OCI-LY7 (cell line): ENCODE measurements around the gene FNTB. TPM values are rescaled to one million over a fixed set of nuclear protein-coding genes. Genes with fewer than 3 reads are reported as not detected.

Experiments used
- BruUV-seq: library from RNA; stranded (reverse); fragments of 400-500 nt; replicated peaks from 2 replicates; lab custom pipeline; 2021; lab: Mats Ljungman, UMichigan
- CTCF ChIA-PET: fragments of 300-600 bp; sonication (Branson Sonifier 250); formaldehyde crosslinking; loops from one replicate; lab custom pipeline; 2022; ENCODE audit warnings: antibody characterized with exemption; ENCODE audit not compliant: unreplicated experiment; lab: Charles Lee
- POLR2A ChIA-PET: fragments of 300-600 bp; sonication (Branson Sonifier 250); formaldehyde crosslinking; loops from one replicate; lab custom pipeline; 2022; ENCODE audit warnings: antibody characterized with exemption; lab: Charles Lee
- DNase-seq: peaks from one replicate; pipeline ENCODE4 v3.0.0-alpha.2; 2015; ENCODE audit warnings: low spot score
- H2AFZ ChIP-seq: fragments of 200-600 bp; sonication (generic), shearing (Covaris generic); 2 replicates; pipeline ENCODE4 v1.6.1; 2014; ENCODE audit warnings: mild to moderate bottlenecking, antibody characterized with exemption, low read length, moderate library complexity
- H3K27ac ChIP-seq: fragments of 200-600 bp; sonication (generic); 2 replicates; pipeline ENCODE4 v1.5.1; 2014; ENCODE audit warnings: mixed run types, low read depth, mild to moderate bottlenecking, moderate library complexity, low read length, inconsistent platforms; ENCODE audit not compliant: poor library complexity, severe bottlenecking
- H3K36me3 ChIP-seq: fragments of 200-600 bp; sonication (generic); 2 replicates; pipeline ENCODE4 v1.6.1; 2014; ENCODE audit warnings: mild to moderate bottlenecking, antibody characterized with exemption, low read length, moderate library complexity, mixed read lengths; ENCODE audit not compliant: insufficient read depth
- H3K4me1 ChIP-seq: fragments of 200-600 bp; sonication (generic); 2 replicates; pipeline ENCODE4 v1.5.1; 2014; ENCODE audit warnings: mild to moderate bottlenecking, low read length; ENCODE audit not compliant: insufficient read depth, poor library complexity, severe bottlenecking
- H3K4me2 ChIP-seq: fragments of 200-600 bp; sonication (generic); 2 replicates; pipeline ENCODE4 v1.6.1; 2014; ENCODE audit warnings: mild to moderate bottlenecking, low read length
- H3K4me3 ChIP-seq: fragments of 200-600 bp; sonication (generic); 2 replicates; pipeline ENCODE4 v1.5.1; 2014; ENCODE audit warnings: mild to moderate bottlenecking, low read depth, low read length; ENCODE audit not compliant: poor library complexity, severe bottlenecking
- H3K79me2 ChIP-seq: fragments of 200-600 bp; sonication (generic); 2 replicates; pipeline ENCODE4 v1.6.1; 2016; ENCODE audit warnings: low read depth, mild to moderate bottlenecking, low read length, moderate library complexity, mixed read lengths; ENCODE audit not compliant: insufficient read depth
- H3K9me2 ChIP-seq: fragments of 200-600 bp; sonication (generic); 2 replicates; pipeline ENCODE4 v1.6.1; 2016; ENCODE audit warnings: mild to moderate bottlenecking, low read length, mixed read lengths; ENCODE audit not compliant: insufficient read depth
- H3K9me3 ChIP-seq: fragments of 200-600 bp; sonication (generic); 2 replicates; pipeline ENCODE4 v1.6.1; 2014; ENCODE audit warnings: mild to moderate bottlenecking, mixed run types, low read length, mixed read lengths
- H4K20me1 ChIP-seq: fragments of 200-600 bp; sonication (generic); 2 replicates; pipeline ENCODE4 v1.6.1; 2014; ENCODE audit warnings: mild to moderate bottlenecking, antibody characterized with exemption, low read length, moderate library complexity, mixed read lengths; ENCODE audit not compliant: insufficient read depth
- EZH2phosphoT487 ChIP-seq: fragments of 200-600 bp; sonication (generic); IDR thresholded peaks from 2 replicates; pipeline ENCODE4 v1.6.1; 2018; ENCODE audit warnings: low read depth, borderline replicate concordance, mild to moderate bottlenecking, mixed run types, antibody characterized with exemption, low read length, moderate library complexity, mixed read lengths
- intact Hi-C: fragments of 100-400 bp; cut with micrococcal nuclease; formaldehyde crosslinking; loops from one replicate; pipeline ENCODE4 v1.10.0; 2022; ENCODE audit not compliant: unreplicated experiment
- total RNA-seq, 2 experiments: library from RNA; depleted of rRNA in 1 of 2; stranded (reverse); fragments of >200 nt in 1 of 2; shearing (Covaris generic) in 1 of 2; gene quantifications; 2 replicates each; pipeline ENCODE4 v1.2.3, GENCODE V29; 2014 to 2022
- TF ChIP-seq, protein P1 (sequence below): fragments of 200-600 bp; sonication (generic); conservative IDR thresholded peaks from 2 replicates; pipeline ENCODE4 v1.5.1; 2014; ENCODE audit warnings: mild to moderate bottlenecking, antibody characterized with exemption, low read length, moderate library complexity, mixed read lengths

Gene FNTB
- total RNA-seq, 2 experiments from 2014 or later, result 9.2 to 18.0 TPM

DNA sequence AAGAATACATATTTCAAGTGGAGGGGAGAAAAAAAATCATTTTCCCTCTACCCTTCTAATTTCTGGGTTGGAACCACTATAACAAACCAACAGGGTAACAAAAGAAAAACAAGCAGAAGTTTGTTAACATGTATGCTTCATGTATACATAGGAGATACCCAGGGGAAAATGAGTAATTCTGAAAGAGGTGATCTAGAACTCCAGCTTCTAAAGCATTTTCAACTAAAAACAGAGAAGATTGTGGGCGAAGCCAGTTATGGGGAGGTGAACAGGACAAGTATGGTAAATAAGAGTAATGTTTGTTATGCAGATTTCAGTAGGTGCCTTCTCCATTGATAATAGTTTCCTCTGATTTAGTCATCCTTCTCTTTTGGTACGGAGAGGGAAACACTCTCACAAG, 16.7 kb downstream of the FNTB start:
- H3K36me3 ChIP-seq, result no peaks in the 10 kb centered on the region
- BruUV-seq, result no TSS peak
- H3K4me3 ChIP-seq, result no peak overlapping the region
- ChIA-PET POLR2A (interaction anchor here (1.6 kb wide), 1 partner anchor 9 kb away, joined by 3 read pairs; no protein-coding TSS in a partner anchor), CTCF (no interaction called here)
- H3K9me3 ChIP-seq, result no peaks in the 10 kb centered on the region
- H3K4me1 ChIP-seq, result no peaks in the 10 kb centered on the region
- intact Hi-C loops, result no loop called here
- DNase-seq, result no peak
- no peak overlapping the region for H3K4me2 ChIP-seq
- H2AFZ ChIP-seq, result no peak overlapping the region
- no peak overlapping the region for H3K27ac ChIP-seq
- no peaks in the 10 kb centered on the region for H3K9me2 ChIP-seq
- H4K20me1 ChIP-seq, result no peaks in the 10 kb centered on the region
- TF ChIP-seq, protein P1, sequence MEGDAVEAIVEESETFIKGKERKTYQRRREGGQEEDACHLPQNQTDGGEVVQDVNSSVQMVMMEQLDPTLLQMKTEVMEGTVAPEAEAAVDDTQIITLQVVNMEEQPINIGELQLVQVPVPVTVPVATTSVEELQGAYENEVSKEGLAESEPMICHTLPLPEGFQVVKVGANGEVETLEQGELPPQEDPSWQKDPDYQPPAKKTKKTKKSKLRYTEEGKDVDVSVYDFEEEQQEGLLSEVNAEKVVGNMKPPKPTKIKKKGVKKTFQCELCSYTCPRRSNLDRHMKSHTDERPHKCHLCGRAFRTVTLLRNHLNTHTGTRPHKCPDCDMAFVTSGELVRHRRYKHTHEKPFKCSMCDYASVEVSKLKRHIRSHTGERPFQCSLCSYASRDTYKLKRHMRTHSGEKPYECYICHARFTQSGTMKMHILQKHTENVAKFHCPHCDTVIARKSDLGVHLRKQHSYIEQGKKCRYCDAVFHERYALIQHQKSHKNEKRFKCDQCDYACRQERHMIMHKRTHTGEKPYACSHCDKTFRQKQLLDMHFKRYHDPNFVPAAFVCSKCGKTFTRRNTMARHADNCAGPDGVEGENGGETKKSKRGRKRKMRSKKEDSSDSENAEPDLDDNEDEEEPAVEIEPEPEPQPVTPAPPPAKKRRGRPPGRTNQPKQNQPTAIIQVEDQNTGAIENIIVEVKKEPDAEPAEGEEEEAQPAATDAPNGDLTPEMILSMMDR, result no peak
- TF ChIP-seq EZH2phosphoT487, result no peak
- no peaks in the 10 kb centered on the region for H3K79me2 ChIP-seq

DNA sequence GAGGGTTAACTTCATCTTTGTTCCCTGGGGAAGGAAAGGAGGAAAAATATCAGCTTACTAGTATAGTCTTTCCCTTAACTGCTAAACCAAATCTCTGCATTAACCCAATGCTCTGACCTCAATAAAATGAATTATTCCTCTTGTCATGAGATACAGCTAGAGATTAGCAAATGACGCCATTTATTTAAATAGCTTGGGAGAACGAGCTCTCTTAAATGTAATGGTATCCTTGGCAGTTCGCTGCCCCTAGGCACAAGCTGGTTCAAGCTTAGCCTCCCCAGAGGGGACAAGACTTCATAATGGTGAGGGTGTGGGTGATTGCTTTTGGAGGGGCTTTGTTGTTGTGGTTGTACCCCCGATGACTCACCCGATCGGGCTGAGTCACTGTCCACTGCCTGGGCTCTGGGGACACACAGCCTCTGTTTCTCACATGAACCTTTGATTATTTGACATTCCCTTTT, 19.6 kb downstream of the FNTB start:
- no peak for DNase-seq
- BruUV-seq, result TSS peak; percentile 19
- Histone ChIP-seq H2AFZ (no peak overlapping the region), H3K27ac (no peak overlapping the region), H4K20me1 (no peaks in the 10 kb centered on the region), H3K9me3 (no peaks in the 10 kb centered on the region), H3K4me3 (no peak overlapping the region), H3K4me1 (no peaks in the 10 kb centered on the region), H3K9me2 (no peaks in the 10 kb centered on the region), H3K4me2 (no peak overlapping the region), H3K79me2 (no peaks in the 10 kb centered on the region), H3K36me3 (no peaks in the 10 kb centered on the region)
- CTCF ChIA-PET, result no interaction called here
- TF ChIP-seq, protein P1, result no peak
- TF ChIP-seq EZH2phosphoT487, result no peak
- POLR2A ChIA-PET, result interaction anchor here (0.7 kb wide), 1 partner anchor 16 kb away, joined by 3 read pairs; no protein-coding TSS in a partner anchor
- intact Hi-C loops, result no loop called here

DNA sequence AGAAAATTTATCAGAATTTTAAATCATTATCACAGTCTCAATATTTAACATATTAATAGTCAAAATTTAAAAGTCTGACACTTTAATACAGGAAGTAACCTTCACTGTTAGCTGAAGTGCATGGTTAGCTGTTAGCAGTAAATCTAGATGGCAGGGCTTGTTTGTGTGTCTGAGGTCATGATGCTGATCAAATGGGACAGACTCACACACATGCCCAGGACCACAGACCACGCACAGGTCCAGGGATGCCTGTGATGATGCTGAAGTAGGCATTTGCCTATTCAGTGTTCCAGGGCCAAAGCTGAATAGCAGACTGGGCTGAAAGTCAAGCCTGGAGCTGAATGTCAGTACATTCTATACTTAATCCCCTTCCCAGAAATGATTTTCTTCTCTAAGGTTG, 20.5 kb downstream of the FNTB start:
- no peak for TF ChIP-seq EZH2phosphoT487
- TF ChIP-seq, protein P1, result no peak
- BruUV-seq, result no TSS peak
- Histone ChIP-seq H3K4me1 (no peaks in the 10 kb centered on the region), H3K4me3 (no peak overlapping the region), H2AFZ (no peak overlapping the region), H4K20me1 (no peaks in the 10 kb centered on the region), H3K4me2 (no peak overlapping the region), H3K9me2 (no peaks in the 10 kb centered on the region), H3K79me2 (no peaks in the 10 kb centered on the region), H3K27ac (no peak overlapping the region), H3K36me3 (no peaks in the 10 kb centered on the region; the same call in 1 of the 2 replicates), H3K9me3 (no peaks in the 10 kb centered on the region)
- POLR2A ChIA-PET, result interaction anchor here (0.6 kb wide), 1 partner anchor 60 kb away, joined by 5 read pairs; no protein-coding TSS in a partner anchor
- DNase-seq, result no peak
- intact Hi-C loops, result no loop called here
- CTCF ChIA-PET, result no interaction called here
